Ovary (tissue), 9 donors: Measurements from ENCODE around the gene PCDHB11. TPM values are rescaled to one million over a fixed set of nuclear protein-coding genes. Genes with fewer than 3 reads are reported as not detected.

Source experiments
- DNase-seq, 5 donors: peaks; one replicate each; pipeline ENCODE4 v3.0.0-alpha.2; 2019 to 2020
- H3K27ac ChIP-seq, 2 donors: fragments of 200-600 bp; one replicate each; pipeline versions ENCODE4 v1.5.1 to v1.8.0; 2019 to 2022
- H3K27me3 ChIP-seq: fragments of 200-600 bp; one replicate; pipeline ENCODE4 v1.8.0; 2022
- H3K36me3 ChIP-seq: fragments of 200-600 bp; sonication (generic); one replicate; pipeline ENCODE4 v1.5.1; 2019
- H3K4me1 ChIP-seq: one replicate; pipeline ENCODE4 v1.8.1; 2013; ENCODE audit warnings: mild to moderate bottlenecking, moderate library complexity; ENCODE audit not compliant: insufficient read depth
- H3K4me3 ChIP-seq: fragments of 200-600 bp; sonication (generic); one replicate; pipeline ENCODE4 v1.5.1; 2017
- H3K9me3 ChIP-seq, 2 donors: fragments of 200-600 bp in 1 of 2; sonication (generic) in 1 of 2; one replicate each; pipeline versions ENCODE4 v1.5.1 to v1.8.1; 2013 to 2019; ENCODE audit warnings: mild to moderate bottlenecking in 1 of 2, moderate library complexity in 1 of 2
- CTCF ChIP-seq, 3 donors: fragments of 450-650 bp in 2 of 3; fragments of 200-600 bp in 1 of 3; IDR thresholded peaks; one replicate each; pipeline versions ENCODE4 v1.5.1 to v1.8.0; 2016 to 2022; ENCODE audit warnings: antibody characterized with exemption in 3 of 3, mild to moderate bottlenecking in 1 of 3
- EP300 ChIP-seq: sonication (generic); formaldehyde crosslinking; IDR thresholded peaks from one replicate; pipeline ENCODE4 v1.6.1; 2017; ENCODE audit warnings: antibody characterized with exemption
- POLR2A ChIP-seq: fragments of 450-650 bp; IDR thresholded peaks from one replicate; pipeline ENCODE4 v1.6.1; 2017; ENCODE audit warnings: antibody characterized with exemption, mild to moderate bottlenecking, moderate library complexity
- intact Hi-C, 4 donors: fragments of 100-400 bp; cut with DNase I; formaldehyde crosslinking; loops; one replicate each; pipeline versions ENCODE4 v1.11.0 to v1.15.1; 2022 to 2023
- polyA plus RNA-seq, 2 donors: library from polyadenylated mRNA; stranded (reverse); fragments of 200-250 nt in 1 of 2; fragments of 350-450 nt in 1 of 2; fragmentation: Illumina TruSeq in 1 of 2; extraction: RNeasy Lipid Tissue Mini Kit (QIAGEN cat#74804) in 1 of 2; gene quantifications; one replicate each; pipeline ENCODE4 v1.2.3, GENCODE V29; 2013 to 2014
- total RNA-seq, 7 donors: library from RNA; depleted of rRNA in 2 of 7; stranded (reverse); fragments of >200 nt in 2 of 7; fragmentation: NEBNext Ultra II Directional in 3 of 7; extraction: Animal tissue kit (Norgen Biotek cat#: 25700) in 3 of 7; gene quantifications; one replicate each; pipeline versions ENCODE4 v1.1.0 to v1.2.4, GENCODE V29; 2016 to 2023
- donor health status: DM: no; HTN: no; CAD: no; lungs with moderate emphysema.
- donor health status: DM: no; HTN: no; CAD: no.
- donor health status: Bipolar disorder and iron deficiency.
- donor health status: DM: yes; HTN: yes; CAD: no.
- donor health status: DM: no; HTN: no; CAD: no.
- donor health status: DM: yes; HTN: yes; CAD: no.

PCDHB11 gene
- total and polyA plus RNA-seq, 9 donors: 1.8 to 9.2 (median 5.7) TPM

GRCh38 chr5:141250576-141250975 is 51.1 kb downstream of the PCDHB11 start:
- H3K27me3 ChIP-seq: no peaks in the 10 kb centered on the region
- H3K36me3 ChIP-seq: no peaks in the 10 kb centered on the region
- TF ChIP-seq EP300: no peak
- TF ChIP-seq POLR2A: no peak
- TF ChIP-seq CTCF (IDR thresholded peaks at IDR 0.05): no peak
- DNase-seq: no peak
- H3K27ac ChIP-seq: no peak overlapping the region
- peaks cover 10 to 28% of the 10 kb centered on the region in 2 donors for H3K9me3 ChIP-seq
- no peak overlapping the region for H3K4me3 ChIP-seq
- H3K4me1 ChIP-seq: no peaks in the 10 kb centered on the region
- intact Hi-C loops: no loop called here

Other genes starting within 250 kb of the PCDHB11 start
Only the 30 nearest of the 37 such genes appear.
- gene PCDHB1, start 148.3 kb upstream of the PCDHB11 start, total RNA-seq: under 1 TPM in 2 of 7 donors, not detected in 5; 0.03 to 0.34 TPM
- gene PCDHB1, start 148.3 kb upstream of the PCDHB11 start, polyA plus RNA-seq: not detected
- 1 to 10 TPM; 1.9 to 4.0 (median 3.3) TPM for gene PCDHB2, start 105.0 kb upstream of the PCDHB11 start, total RNA-seq
- 1 to 10 TPM; 1.7 to 2.5 TPM for gene PCDHB2, start 105.0 kb upstream of the PCDHB11 start, polyA plus RNA-seq
- gene PCDHB3, start 99.2 kb upstream of the PCDHB11 start, total RNA-seq: 1 to 10 TPM; 2.5 to 4.1 (median 3.2) TPM
- gene PCDHB3, start 99.2 kb upstream of the PCDHB11 start, polyA plus RNA-seq: 1 to 10 TPM; 1.4 to 2.3 TPM
- 10 to 100 TPM in 1 of 7 donors, 1 to 10 TPM in 6; 2.5 to 12.6 (median 6.9) TPM for gene PCDHB4, start 77.8 kb upstream of the PCDHB11 start, total RNA-seq
- gene PCDHB4, start 77.8 kb upstream of the PCDHB11 start, polyA plus RNA-seq: 1 to 10 TPM; 4.2 to 5.0 TPM
- gene PCDHB5, start 64.4 kb upstream of the PCDHB11 start, total RNA-seq: 10 to 100 TPM in 5 of 7 donors, 1 to 10 TPM in 2; 7.3 to 16.2 (median 12.7) TPM
- gene PCDHB5, start 64.4 kb upstream of the PCDHB11 start, polyA plus RNA-seq: 1 to 10 TPM; 7.4 to 8.6 TPM
- 1 to 10 TPM in 6 of 7 donors, under 1 TPM in 1; 0.34 to 2.4 (median 2.0) TPM for gene PCDHB6, start 49.6 kb upstream of the PCDHB11 start, total RNA-seq
- gene PCDHB6, start 49.6 kb upstream of the PCDHB11 start, polyA plus RNA-seq: 1 to 10 TPM; 1.1 TPM
- gene PCDHB7, start 27.0 kb upstream of the PCDHB11 start, total RNA-seq: 1 to 10 TPM; 1.4 to 5.1 (median 4.0) TPM
- 1 to 10 TPM; 2.2 to 3.0 TPM for gene PCDHB7, start 27.0 kb upstream of the PCDHB11 start, polyA plus RNA-seq
- 1 to 10 TPM; 1.2 to 5.8 (median 2.9) TPM for gene PCDHB8, start 21.8 kb upstream of the PCDHB11 start, total RNA-seq
- gene PCDHB8, start 21.8 kb upstream of the PCDHB11 start, polyA plus RNA-seq: 1 to 10 TPM in 1 of 2 donors, under 1 TPM in 1; 0.42 to 1.2 TPM
- gene PCDHB16, start 17.2 kb upstream of the PCDHB11 start, total RNA-seq: 10 to 100 TPM in 2 of 7 donors, 1 to 10 TPM in 5; 5.6 to 11.1 (median 6.9) TPM
- gene PCDHB16, start 17.2 kb upstream of the PCDHB11 start, polyA plus RNA-seq: 1 to 10 TPM; 3.1 to 4.2 TPM
- 1 to 10 TPM; 2.0 to 5.4 (median 3.8) TPM for gene PCDHB9, start 12.5 kb upstream of the PCDHB11 start, total RNA-seq
- 1 to 10 TPM; 1.5 to 3.3 TPM for gene PCDHB9, start 12.5 kb upstream of the PCDHB11 start, polyA plus RNA-seq
- gene PCDHB10, start 7.3 kb upstream of the PCDHB11 start, total RNA-seq: 1 to 10 TPM; 2.7 to 5.2 (median 3.1) TPM
- gene PCDHB10, start 7.3 kb upstream of the PCDHB11 start, polyA plus RNA-seq: 1 to 10 TPM; 2.9 to 3.4 TPM
- 1 to 10 TPM; 2.8 to 8.8 (median 6.9) TPM for gene PCDHB12, start 9.1 kb downstream of the PCDHB11 start, total RNA-seq
- gene PCDHB12, start 9.1 kb downstream of the PCDHB11 start, polyA plus RNA-seq: 1 to 10 TPM; 2.8 to 2.9 TPM
- gene PCDHB13, start 14.3 kb downstream of the PCDHB11 start, total RNA-seq: 1 to 10 TPM; 3.9 to 5.9 (median 4.5) TPM
- gene PCDHB13, start 14.3 kb downstream of the PCDHB11 start, polyA plus RNA-seq: 1 to 10 TPM; 1.3 to 3.1 TPM
- 1 to 10 TPM; 3.8 to 7.2 (median 5.4) TPM for gene PCDHB14, start 23.7 kb downstream of the PCDHB11 start, total RNA-seq
- 1 to 10 TPM; 3.8 to 4.5 TPM for gene PCDHB14, start 23.7 kb downstream of the PCDHB11 start, polyA plus RNA-seq
- gene PCDHB15, start 45.8 kb downstream of the PCDHB11 start, total RNA-seq: 10 to 100 TPM in 4 of 7 donors, 1 to 10 TPM in 3; 3.4 to 17.0 (median 10.3) TPM
- 1 to 10 TPM; 6.7 to 8.2 TPM for gene PCDHB15, start 45.8 kb downstream of the PCDHB11 start, polyA plus RNA-seq
- 1 to 10 TPM in 1 of 7 donors, under 1 TPM in 3, not detected in 3; 0.40 to 1.4 (median 0.54) TPM for gene SLC25A2, start 104.4 kb downstream of the PCDHB11 start, total RNA-seq
- gene SLC25A2, start 104.4 kb downstream of the PCDHB11 start, polyA plus RNA-seq: under 1 TPM in 1 of 2 donors, not detected in 1; 0.10 TPM
- gene TAF7, start 121.2 kb downstream of the PCDHB11 start, total RNA-seq: 100 to 1,000 TPM in 4 of 7 donors, 10 to 100 TPM in 3; 65.1 to 141 (median 102) TPM
- 100 to 1,000 TPM in 1 of 2 donors, 10 to 100 TPM in 1; 96.4 to 136 TPM for gene TAF7, start 121.2 kb downstream of the PCDHB11 start, polyA plus RNA-seq
- gene PCDHGA1, start 130.9 kb downstream of the PCDHB11 start, total RNA-seq: 1 to 10 TPM in 3 of 7 donors, under 1 TPM in 4; 0.72 to 2.8 (median 1.00) TPM
- under 1 TPM; 0.29 to 0.90 TPM for gene PCDHGA1, start 130.9 kb downstream of the PCDHB11 start, polyA plus RNA-seq
- gene PCDHGA2, start 139.1 kb downstream of the PCDHB11 start, total RNA-seq: 10 to 100 TPM in 5 of 7 donors, 1 to 10 TPM in 2; 7.3 to 13.5 (median 12.0) TPM
- gene PCDHGA2, start 139.1 kb downstream of the PCDHB11 start, polyA plus RNA-seq: 1 to 10 TPM; 3.0 to 5.4 TPM
- gene PCDHGA3, start 144.2 kb downstream of the PCDHB11 start, total RNA-seq: 1 to 10 TPM; 5.3 to 8.6 (median 5.9) TPM
- gene PCDHGA3, start 144.2 kb downstream of the PCDHB11 start, polyA plus RNA-seq: 1 to 10 TPM; 1.9 to 2.9 TPM
- 1 to 10 TPM; 3.7 to 9.3 (median 5.5) TPM for gene PCDHGB1, start 150.5 kb downstream of the PCDHB11 start, total RNA-seq
- 1 to 10 TPM; 1.1 to 1.4 TPM for gene PCDHGB1, start 150.5 kb downstream of the PCDHB11 start, polyA plus RNA-seq
- gene PCDHGA4, start 155.4 kb downstream of the PCDHB11 start, total RNA-seq: 1 to 10 TPM; 4.4 to 8.2 (median 6.6) TPM
- gene PCDHGA4, start 155.4 kb downstream of the PCDHB11 start, polyA plus RNA-seq: 1 to 10 TPM; 1.2 to 3.8 TPM
- gene PCDHGB2, start 160.4 kb downstream of the PCDHB11 start, total RNA-seq: 10 to 100 TPM in 2 of 7 donors, 1 to 10 TPM in 5; 4.5 to 11.9 (median 9.3) TPM
- gene PCDHGB2, start 160.4 kb downstream of the PCDHB11 start, polyA plus RNA-seq: 1 to 10 TPM; 1.9 to 4.3 TPM
- gene PCDHGA5, start 164.5 kb downstream of the PCDHB11 start, total RNA-seq: 1 to 10 TPM; 4.5 to 9.5 (median 6.4) TPM
- 1 to 10 TPM; 1.7 to 3.2 TPM for gene PCDHGA5, start 164.5 kb downstream of the PCDHB11 start, polyA plus RNA-seq
- gene PCDHGB3, start 170.6 kb downstream of the PCDHB11 start, total RNA-seq: 1 to 10 TPM; 4.1 to 8.6 (median 5.6) TPM
- 1 to 10 TPM; 1.1 to 2.1 TPM for gene PCDHGB3, start 170.6 kb downstream of the PCDHB11 start, polyA plus RNA-seq
- gene PCDHGA6, start 174.3 kb downstream of the PCDHB11 start, total RNA-seq: 10 to 100 TPM in 3 of 7 donors, 1 to 10 TPM in 4; 6.7 to 14.5 (median 8.7) TPM
- 1 to 10 TPM; 3.6 to 4.2 TPM for gene PCDHGA6, start 174.3 kb downstream of the PCDHB11 start, polyA plus RNA-seq
- gene PCDHGA7, start 183.1 kb downstream of the PCDHB11 start, total RNA-seq: 1 to 10 TPM; 4.2 to 8.6 (median 5.8) TPM
- gene PCDHGA7, start 183.1 kb downstream of the PCDHB11 start, polyA plus RNA-seq: 1 to 10 TPM; 1.3 to 2.3 TPM
- 10 to 100 TPM in 1 of 7 donors, 1 to 10 TPM in 6; 6.0 to 12.0 (median 8.8) TPM for gene PCDHGB4, start 188.1 kb downstream of the PCDHB11 start, total RNA-seq
- gene PCDHGB4, start 188.1 kb downstream of the PCDHB11 start, polyA plus RNA-seq: 1 to 10 TPM; 2.1 to 3.1 TPM
- 1 to 10 TPM; 2.9 to 7.6 (median 3.8) TPM for gene PCDHGA8, start 193.0 kb downstream of the PCDHB11 start, total RNA-seq
- gene PCDHGA8, start 193.0 kb downstream of the PCDHB11 start, polyA plus RNA-seq: under 1 TPM; 0.37 to 0.41 TPM
- 10 to 100 TPM; 13.2 to 19.7 (median 18.2) TPM for gene PCDHGB5, start 198.3 kb downstream of the PCDHB11 start, total RNA-seq
- gene PCDHGB5, start 198.3 kb downstream of the PCDHB11 start, polyA plus RNA-seq: 1 to 10 TPM; 4.5 to 8.2 TPM